H9 (cell line): ENCODE data around the gene NCBP3. TPM values are rescaled to one million over a fixed set of nuclear protein-coding genes. Genes with fewer than 3 reads are reported as not detected.

Source experiments
- DNase-seq: peaks from one replicate; pipeline ENCODE4 v3.0.0-alpha.2; 2017
- H2AFZ ChIP-seq: one replicate; pipeline ENCODE4 v1.6.1; 2013; ENCODE audit warnings: mild to moderate bottlenecking, low read length, control low read depth, moderate library complexity
- H2AK5ac ChIP-seq: 2 replicates; pipeline ENCODE4 v1.6.1; 2013; ENCODE audit warnings: low read length, control low read depth, mixed read lengths; ENCODE audit not compliant: insufficient read length
- H2BK120ac ChIP-seq: one replicate; pipeline ENCODE4 v1.6.1; 2013; ENCODE audit warnings: low read depth, mild to moderate bottlenecking, low read length, control low read depth, inconsistent platforms; ENCODE audit not compliant: poor library complexity, severe bottlenecking
- H2BK12ac ChIP-seq: 2 replicates; pipeline ENCODE4 v1.6.1; 2013; ENCODE audit warnings: low read length, control low read depth, mixed read lengths, low read depth; ENCODE audit not compliant: insufficient read length
- H2BK15ac ChIP-seq: 2 replicates; pipeline ENCODE4 v1.6.1; 2013; ENCODE audit warnings: low read depth, low read length, control low read depth
- H2BK20ac ChIP-seq: one replicate; pipeline ENCODE4 v1.6.1; 2013; ENCODE audit warnings: low read depth, mild to moderate bottlenecking, low read length, control low read depth, inconsistent platforms; ENCODE audit not compliant: poor library complexity, severe bottlenecking
- H2BK5ac ChIP-seq: 2 replicates; pipeline ENCODE4 v1.6.1; 2013; ENCODE audit warnings: low read length, control low read depth, mixed read lengths; ENCODE audit not compliant: insufficient read length
- H3K14ac ChIP-seq: 2 replicates; pipeline ENCODE4 v1.6.1; 2013; ENCODE audit warnings: low read length, control low read depth; ENCODE audit not compliant: insufficient read depth
- H3K18ac ChIP-seq: 2 replicates; pipeline ENCODE4 v1.6.1; 2013; ENCODE audit warnings: low read depth, mild to moderate bottlenecking, mixed read lengths, low read length, control low read depth; ENCODE audit not compliant: insufficient read length
- H3K23ac ChIP-seq: 2 replicates; pipeline ENCODE4 v1.6.1; 2013; ENCODE audit warnings: low read length, control low read depth, mixed read lengths, low read depth; ENCODE audit not compliant: insufficient read length
- H3K23me2 ChIP-seq: 2 replicates; pipeline ENCODE4 v1.6.1; 2013; ENCODE audit warnings: low read depth, mild to moderate bottlenecking, mixed read lengths, low read length, control low read depth; ENCODE audit not compliant: insufficient read length, poor library complexity, severe bottlenecking
- H3K27ac ChIP-seq: 2 replicates; pipeline ENCODE4 v1.5.1; 2013; ENCODE audit warnings: low read length, control low read depth, mixed read lengths, low read depth; ENCODE audit not compliant: insufficient read length
- H3K27me3 ChIP-seq: 2 replicates; pipeline ENCODE4 v1.6.1; 2013; ENCODE audit warnings: low read length, control low read depth, inconsistent platforms; ENCODE audit not compliant: insufficient read depth
- H3K4ac ChIP-seq: 2 replicates; pipeline ENCODE4 v1.6.1; 2013; ENCODE audit warnings: low read depth, mild to moderate bottlenecking, control low read depth, inconsistent platforms, low read length, moderate library complexity
- H3K4me1 ChIP-seq: 2 replicates; pipeline ENCODE4 v1.6.1; 2013; ENCODE audit warnings: low read length, control low read depth, inconsistent platforms; ENCODE audit not compliant: insufficient read depth
- H3K4me2 ChIP-seq: 2 replicates; pipeline ENCODE4 v1.6.1; 2013; ENCODE audit warnings: low read length, control low read depth, mixed read lengths; ENCODE audit not compliant: insufficient read length, insufficient read depth
- H3K56ac ChIP-seq: 2 replicates; pipeline ENCODE4 v1.6.1; 2013; ENCODE audit warnings: low read depth, mild to moderate bottlenecking, mixed read lengths, low read length, control low read depth; ENCODE audit not compliant: insufficient read length
- H3K79me1 ChIP-seq: 2 replicates; pipeline ENCODE4 v1.6.1; 2013; ENCODE audit warnings: low read depth, mild to moderate bottlenecking, moderate library complexity, low read length, control low read depth, inconsistent platforms; ENCODE audit not compliant: insufficient read depth, poor library complexity, severe bottlenecking
- H3K79me2 ChIP-seq: 2 replicates; pipeline ENCODE4 v1.6.1; 2013; ENCODE audit warnings: low read length, control low read depth, inconsistent platforms; ENCODE audit not compliant: insufficient read depth
- H3K9ac ChIP-seq: 2 replicates; pipeline ENCODE4 v1.6.1; 2013; ENCODE audit warnings: low read length, control low read depth, mixed read lengths; ENCODE audit not compliant: insufficient read length; ENCODE audit errors: extremely low read depth
- H3K9me3 ChIP-seq: one replicate; pipeline ENCODE4 v1.6.1; 2013; ENCODE audit warnings: low read depth, low read length, inconsistent platforms; ENCODE audit not compliant: control insufficient read depth
- H3T11ph ChIP-seq: one replicate; pipeline ENCODE4 v1.6.1; 2013; ENCODE audit warnings: mild to moderate bottlenecking, low read length, control low read depth, inconsistent platforms
- H4K20me1 ChIP-seq: one replicate; pipeline ENCODE4 v1.6.1; 2013; ENCODE audit not compliant: control insufficient read depth, insufficient read length, insufficient read depth
- H4K5ac ChIP-seq: 2 replicates; pipeline ENCODE4 v1.6.1; 2013; ENCODE audit warnings: low read depth, mild to moderate bottlenecking, mixed read lengths, low read length, control low read depth; ENCODE audit not compliant: insufficient read length
- H4K8ac ChIP-seq: replicated peaks from 2 replicates; pipeline ENCODE4 v1.6.1; 2013; ENCODE audit warnings: low read length, control low read depth, mixed read lengths, low read depth; ENCODE audit not compliant: insufficient read length
- H4K91ac ChIP-seq: 2 replicates; pipeline ENCODE4 v1.6.1; 2013; ENCODE audit warnings: low read depth, mild to moderate bottlenecking, moderate library complexity, mixed read lengths, low read length, control low read depth; ENCODE audit not compliant: insufficient read length
- H3K27ac Mint-ChIP-seq, 3 experiments: 2 replicates in 2 of 3; 3 replicates in 1 of 3; pipeline ENCODE4 v1.8.0; 2020 to 2021; ENCODE audit warnings: mixed read lengths in 3 of 3, mild to moderate bottlenecking in 1 of 3, moderate library complexity in 1 of 3
- H3K27me3 Mint-ChIP-seq: 2 replicates; pipeline ENCODE4 v1.8.0; 2021; ENCODE audit warnings: low read depth, mild to moderate bottlenecking, moderate library complexity, mixed read lengths
- H3K36me3 Mint-ChIP-seq, 3 experiments: 2 replicates in 2 of 3; 3 replicates in 1 of 3; pipeline ENCODE4 v1.8.0; 2020 to 2021; ENCODE audit warnings: low read depth in 3 of 3, mixed read lengths in 3 of 3; ENCODE audit not compliant: insufficient read depth in 1 of 3
- H3K4me1 Mint-ChIP-seq, 2 experiments: 2 replicates each; pipeline ENCODE4 v1.8.0; 2020; ENCODE audit warnings: mixed read lengths in 2 of 2
- H3K4me3 Mint-ChIP-seq, 2 experiments: 2 replicates in 1 of 2; 3 replicates in 1 of 2; pipeline ENCODE4 v1.8.0; 2020 to 2021; ENCODE audit warnings: mild to moderate bottlenecking in 2 of 2, mixed read lengths in 2 of 2, moderate library complexity in 1 of 2
- H3K9me3 Mint-ChIP-seq, 2 experiments: 2 replicates in 1 of 2; 3 replicates in 1 of 2; pipeline ENCODE4 v1.8.0; 2020; ENCODE audit warnings: mild to moderate bottlenecking in 2 of 2, mixed read lengths in 2 of 2, moderate library complexity in 1 of 2
- WGBS: extraction: QIAGEN DNeasy Blood & Tissue Kit; methylation state at CpG from one replicate; pipeline ENCODE4 v1.1.7; 2013; ENCODE audit warnings: missing lambda C conversion rate, low lambda C conversion rate, mixed read lengths; ENCODE audit not compliant: insufficient read length; ENCODE audit errors: extremely low coverage; 5-methylcytosine and 5-hydroxymethylcytosine counted together
- total RNA-seq: library from RNA; stranded (reverse); gene quantifications from 2 replicates; pipeline ENCODE4 v1.2.1, GENCODE V29; 2021
- TF ChIP-seq, protein P1 (sequence below): fragments of 200-600 bp; sonication (generic); conservative IDR thresholded peaks from 3 replicates; pipeline ENCODE4 v1.8.0; 2021; ENCODE audit warnings: antibody characterized with exemption, mild to moderate bottlenecking

Gene NCBP3
- total RNA-seq, 1 experiment from 2014 or later: 45.7 TPM

DNA sequence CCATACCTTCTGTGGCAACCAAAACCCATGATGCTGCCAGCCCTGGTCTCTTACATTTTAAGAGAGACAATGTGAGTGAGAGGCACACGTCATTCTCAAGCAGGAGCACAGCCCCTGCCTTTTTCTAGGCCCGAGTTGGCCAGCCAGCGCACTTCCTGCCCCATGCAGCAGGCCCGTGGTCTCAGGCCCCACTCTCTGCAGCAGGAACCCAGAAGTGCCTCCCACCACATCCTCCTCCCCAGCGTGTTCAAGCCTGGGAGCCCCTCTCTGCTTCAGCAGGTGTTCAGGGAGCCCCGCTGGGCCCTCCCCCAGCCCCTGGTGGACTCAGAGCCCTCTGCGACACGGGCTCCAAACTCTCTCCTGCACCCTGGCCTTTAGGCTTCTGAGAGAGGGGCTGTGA is 75.6 kb downstream of the NCBP3 start:
- H3K79me1 ChIP-seq: no peaks in the 10 kb centered on the region
- H3K4me1 ChIP-seq: no peaks in the 10 kb centered on the region; the same call in 1 of the 2 replicates
- H2BK15ac ChIP-seq: no peak overlapping the region
- peaks cover 2% of the 10 kb centered on the region for H3K23me2 ChIP-seq
- no peak overlapping the region for H2AK5ac ChIP-seq
- Mint-ChIP-seq H3K27me3 (no peaks in the 10 kb centered on the region; the same call in 1 of the 2 replicates), H3K9me3 (peaks cover 2 to 8% of the 10 kb centered on the region in 2 experiments; a peak in 3 of 5 replicates), H3K4me1 (peaks cover 15 to 23% of the 10 kb centered on the region in 2 experiments), H3K36me3 (peaks cover 0 to 5% (median 0%) of the 10 kb centered on the region in 3 experiments; a peak in 3 of 7 replicates), H3K27ac (no peak overlapping the region), H3K4me3 (no peak overlapping the region)
- no peaks in the 10 kb centered on the region for H3K79me2 ChIP-seq
- no peak overlapping the region for H3K18ac ChIP-seq
- DNase-seq: no peak
- no CpG with 5 or more reads among the region's 8 CpGs for WGBS
- H3T11ph ChIP-seq: no peak overlapping the region
- no peak overlapping the region for H3K23ac ChIP-seq
- no peak overlapping the region for H3K4ac ChIP-seq
- H2BK12ac ChIP-seq: no peak overlapping the region
- no peak overlapping the region for H3K56ac ChIP-seq
- no peak overlapping the region for H4K5ac ChIP-seq
- H3K27ac ChIP-seq: no peak overlapping the region
- TF ChIP-seq, protein P1, sequence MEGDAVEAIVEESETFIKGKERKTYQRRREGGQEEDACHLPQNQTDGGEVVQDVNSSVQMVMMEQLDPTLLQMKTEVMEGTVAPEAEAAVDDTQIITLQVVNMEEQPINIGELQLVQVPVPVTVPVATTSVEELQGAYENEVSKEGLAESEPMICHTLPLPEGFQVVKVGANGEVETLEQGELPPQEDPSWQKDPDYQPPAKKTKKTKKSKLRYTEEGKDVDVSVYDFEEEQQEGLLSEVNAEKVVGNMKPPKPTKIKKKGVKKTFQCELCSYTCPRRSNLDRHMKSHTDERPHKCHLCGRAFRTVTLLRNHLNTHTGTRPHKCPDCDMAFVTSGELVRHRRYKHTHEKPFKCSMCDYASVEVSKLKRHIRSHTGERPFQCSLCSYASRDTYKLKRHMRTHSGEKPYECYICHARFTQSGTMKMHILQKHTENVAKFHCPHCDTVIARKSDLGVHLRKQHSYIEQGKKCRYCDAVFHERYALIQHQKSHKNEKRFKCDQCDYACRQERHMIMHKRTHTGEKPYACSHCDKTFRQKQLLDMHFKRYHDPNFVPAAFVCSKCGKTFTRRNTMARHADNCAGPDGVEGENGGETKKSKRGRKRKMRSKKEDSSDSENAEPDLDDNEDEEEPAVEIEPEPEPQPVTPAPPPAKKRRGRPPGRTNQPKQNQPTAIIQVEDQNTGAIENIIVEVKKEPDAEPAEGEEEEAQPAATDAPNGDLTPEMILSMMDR: no peak
- H4K8ac ChIP-seq: no peak overlapping the region
- no peaks in the 10 kb centered on the region for H4K20me1 ChIP-seq
- H3K9ac ChIP-seq: no peak overlapping the region
- H2BK20ac ChIP-seq: no peak overlapping the region
- H3K4me2 ChIP-seq: no peak overlapping the region
- no peak overlapping the region for H3K14ac ChIP-seq
- no peak overlapping the region for H2BK120ac ChIP-seq
- H3K9me3 ChIP-seq: no peaks in the 10 kb centered on the region
- H4K91ac ChIP-seq: no peak overlapping the region
- no peaks in the 10 kb centered on the region for H3K27me3 ChIP-seq
- no peak overlapping the region for H2BK5ac ChIP-seq
- no peak overlapping the region for H2AFZ ChIP-seq
